K562 (cell line): ENCODE data around the gene PUDP. TPM values are rescaled to one million over a fixed set of nuclear protein-coding genes. Genes with fewer than 3 reads are reported as not detected.

Experiments used
- ATAC-seq: fragments of 200-7000 bp; cut with Tn5 transposase; 3 replicates; pipeline ENCODE4 v1.9.1; 2020; ENCODE audit warnings: moderate library complexity
- BruUV-seq: library from RNA; stranded (reverse); fragments of 400-500 nt; replicated peaks from 2 replicates; lab custom pipeline; 2021; lab: Mats Ljungman, UMichigan
- CTCF ChIA-PET: fragments of 300-600 bp; formaldehyde crosslinking; extraction: SDS; loops from one replicate; lab custom pipeline; 2021; ENCODE audit warnings: low intra/inter-chr PET ratio; lab: Yijun Ruan, JAX
- POLR2A ChIA-PET: fragments of 300-600, 350-650 bp; sonication (Branson Sonifier 250); formaldehyde crosslinking; extraction: SDS; loops from one replicate; lab custom pipeline; 2021; ENCODE audit warnings: antibody characterized with exemption, inconsistent platforms; lab: Yijun Ruan, JAX
- DNase-seq, 4 experiments: peaks; one replicate each; pipeline versions ENCODE4 v3.0.0 to v3.0.0-alpha.2; 2011 to 2018; ENCODE audit warnings: low spot score in 3 of 4, mixed read lengths in 3 of 4; ENCODE audit errors: extremely low read depth in 1 of 4
- FAIRE-seq: peaks from 2 replicates; lab custom pipeline; 2011; peaks lifted over from hg19 to GRCh38; lab: Jason Lieb, UNC
- H2AFZ ChIP-seq: 2 replicates; pipeline ENCODE4 v1.6.0; 2011; ENCODE audit warnings: low read depth, low read length, control low read depth, inconsistent platforms
- H3K27ac ChIP-seq: fragments of 200-600 bp; 3 replicates; pipeline ENCODE4 v1.8.0; 2011; ENCODE audit warnings: low read depth, mild to moderate bottlenecking, control low read depth, inconsistent platforms, low read length, moderate library complexity, mixed read lengths; ENCODE audit errors: extremely low read depth
- H3K27me3 ChIP-seq, 2 experiments: fragments of 300-600 bp in 1 of 2; 2 replicates in 1 of 2; 3 replicates in 1 of 2; pipeline versions ENCODE4 v1.6.0 to v1.8.0; 2011; ENCODE audit warnings: inconsistent platforms in 2 of 2, low read length in 2 of 2, mild to moderate bottlenecking in 1 of 2, mixed read lengths in 1 of 2, moderate library complexity in 1 of 2; ENCODE audit not compliant: control insufficient read depth in 2 of 2, insufficient read depth in 2 of 2
- H3K36me3 ChIP-seq: fragments of 300-600 bp; 3 replicates; pipeline ENCODE4 v1.8.0; 2011; ENCODE audit warnings: mild to moderate bottlenecking, low read length, inconsistent platforms; ENCODE audit not compliant: control insufficient read depth, insufficient read depth
- H3K4me1 ChIP-seq, 2 experiments: fragments of 200-600 bp in 1 of 2; replicated peaks in 1 of 2; 2 replicates in 1 of 2; 3 replicates in 1 of 2; pipeline versions ENCODE4 v1.5.1 to v1.8.0; 2011; ENCODE audit warnings: inconsistent platforms in 2 of 2, low read length in 2 of 2, mild to moderate bottlenecking in 1 of 2, mixed read lengths in 1 of 2, moderate library complexity in 1 of 2; ENCODE audit not compliant: control insufficient read depth in 2 of 2, insufficient read depth in 2 of 2
- H3K4me2 ChIP-seq: 2 replicates; pipeline ENCODE4 v1.6.1; 2011; ENCODE audit warnings: low read length, control low read depth, inconsistent platforms, mixed read lengths; ENCODE audit not compliant: insufficient read depth
- H3K4me3 ChIP-seq: fragments of 200-600 bp; sonication (generic), shearing (Covaris generic); 2 replicates; pipeline ENCODE4 v1.5.1; 2016; ENCODE audit warnings: control low read depth, inconsistent platforms
- H3K79me2 ChIP-seq: fragments of 200-600 bp; 3 replicates; pipeline ENCODE4 v1.8.0; 2011; ENCODE audit warnings: low read length, inconsistent platforms; ENCODE audit not compliant: control insufficient read depth, insufficient read depth
- H3K9ac ChIP-seq, 2 experiments: 2 replicates each; pipeline versions ENCODE4 v1.6.0 to v1.6.1; 2011; ENCODE audit warnings: low read depth in 2 of 2, low read length in 2 of 2, control low read depth in 1 of 2, inconsistent platforms in 1 of 2, mild to moderate bottlenecking in 1 of 2, mixed read lengths in 1 of 2; ENCODE audit not compliant: insufficient read depth in 1 of 2
- H3K9me1 ChIP-seq: one replicate; pipeline ENCODE4 v1.6.0; 2011; ENCODE audit warnings: inconsistent platforms, mild to moderate bottlenecking, low read length, moderate library complexity; ENCODE audit not compliant: control insufficient read depth, insufficient read depth
- H3K9me3 ChIP-seq: replicated peaks from 2 replicates; pipeline ENCODE4 v1.5.1; 2011; ENCODE audit warnings: low read depth, low read length, inconsistent platforms; ENCODE audit not compliant: control insufficient read depth, insufficient read depth
- H4K20me1 ChIP-seq: replicated peaks from 2 replicates; pipeline ENCODE4 v1.6.1; 2011; ENCODE audit warnings: low read length, inconsistent platforms, mixed read lengths; ENCODE audit not compliant: control insufficient read depth, insufficient read depth
- AFF1 ChIP-seq, 2 experiments: fragments of 450-650 bp; IDR thresholded peaks; 2 replicates each; pipeline ENCODE4 v1.6.1; 2018; ENCODE audit warnings: mild to moderate bottlenecking in 2 of 2, low read depth in 1 of 2; ENCODE audit not compliant: partially characterized antibody in 2 of 2
- ARNT ChIP-seq, 2 experiments: fragments of 450-650 bp; IDR thresholded peaks; 2 replicates each; pipeline ENCODE4 v1.6.1; 2016; ENCODE audit warnings: mild to moderate bottlenecking in 1 of 2
- CBFA2T3 ChIP-seq: fragments of 450-650 bp; IDR thresholded peaks from 2 replicates; pipeline ENCODE4 v1.6.1; 2017
- ELF2 ChIP-seq: fragments of 250-450 bp; sonication (Bioruptor Pico); IDR thresholded peaks from 2 replicates; pipeline ENCODE4 v1.5.0; 2021; ENCODE audit warnings: mild to moderate bottlenecking
- ZFP1 ChIP-seq: fragments of 450-650 bp; formaldehyde crosslinking; IDR thresholded peaks from 2 replicates; pipeline ENCODE4 v1.4.0; 2020; ENCODE audit warnings: mild to moderate bottlenecking, mixed read lengths
- ZNF354B ChIP-seq: fragments of 250-450 bp; sonication (Bioruptor Pico); IDR thresholded peaks from 2 replicates; pipeline ENCODE4 v1.4.0; 2020
- WGBS: fragments of 100-300 bp; shearing (Covaris generic); methylation state at CpG from one replicate; pipeline ENCODE4 v1.1.6; 2016; ENCODE audit warnings: low coverage, mixed read lengths; ENCODE audit not compliant: insufficient coverage; ENCODE audit errors: missing lambda C conversion rate; 5-methylcytosine and 5-hydroxymethylcytosine counted together
- in situ Hi-C: fragments of 300-500 bp; cut with MboI; formaldehyde crosslinking; loops from 4 replicates; pipeline ENCODE4 v1.15.0; 2018; ENCODE audit warnings: inconsistent platforms, mixed read lengths
- intact Hi-C: fragments of 100-400 bp; cut with micrococcal nuclease; formaldehyde crosslinking; loops from 2 replicates; pipeline ENCODE4 v1.14.2; 2022
- polyA plus RNA-seq, 8 experiments: library from polyadenylated mRNA; depleted of rRNA in 4 of 8; stranded (reverse) in 5 of 8; unstranded in 3 of 8; fragments of >200 nt; fragmentation: Nextera tagmentation in 2 of 8; fragmentation: Illumina TruSeq in 1 of 8; extraction: Ambion mirVana in 2 of 8; extraction: Trizol in 1 of 8; gene quantifications; 2 replicates each; pipeline versions ENCODE4 v1.2.1 to v1.2.3, GENCODE V29; 2011 to 2014; ENCODE audit warnings: inconsistent platforms in 1 of 8, missing spikeins in 1 of 8
- total RNA-seq, 7 experiments: library from RNA; depleted of rRNA in 6 of 7; stranded (reverse); fragments of >200 nt in 6 of 7; fragmentation: Illumina TruSeq in 2 of 7; extraction: Trizol in 2 of 7; gene quantifications; 2 replicates each; pipeline versions ENCODE4 v1.2.1 to v1.2.3, GENCODE V29; 2011 to 2021; ENCODE audit warnings: low replicate concordance in 1 of 7
- TF ChIP-seq, protein P1 (sequence below): fragments of 250-450 bp; sonication (Bioruptor Pico); IDR thresholded peaks from 2 replicates; pipeline ENCODE4 v1.4.0; 2020; ENCODE audit warnings: mild to moderate bottlenecking, moderate library complexity
- TF ChIP-seq, protein P2 (sequence below): fragments of 250-450 bp; sonication (Bioruptor Pico); IDR thresholded peaks from 2 replicates; pipeline ENCODE4 v1.4.0; 2020

Gene PUDP
- total and polyA plus RNA-seq, 9 of the 15 experiments (the other 6 are each of a cell fraction or from before 2014, with no cell fraction given) = 13.6 to 63.0 (median 29.2) TPM

- TF ChIP-seq, protein P1, sequence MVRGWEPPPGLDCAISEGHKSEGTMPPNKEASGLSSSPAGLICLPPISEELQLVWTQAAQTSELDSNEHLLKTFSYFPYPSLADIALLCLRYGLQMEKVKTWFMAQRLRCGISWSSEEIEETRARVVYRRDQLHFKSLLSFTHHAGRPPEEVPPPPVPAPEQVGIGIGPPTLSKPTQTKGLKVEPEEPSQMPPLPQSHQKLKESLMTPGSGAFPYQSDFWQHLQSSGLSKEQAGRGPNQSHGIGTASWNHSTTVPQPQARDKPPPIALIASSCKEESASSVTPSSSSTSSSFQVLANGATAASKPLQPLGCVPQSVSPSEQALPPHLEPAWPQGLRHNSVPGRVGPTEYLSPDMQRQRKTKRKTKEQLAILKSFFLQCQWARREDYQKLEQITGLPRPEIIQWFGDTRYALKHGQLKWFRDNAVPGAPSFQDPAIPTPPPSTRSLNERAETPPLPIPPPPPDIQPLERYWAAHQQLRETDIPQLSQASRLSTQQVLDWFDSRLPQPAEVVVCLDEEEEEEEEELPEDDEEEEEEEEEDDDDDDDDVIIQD = no peak
- TF ChIP-seq ZNF354B (CRISPR knock-in tag) = no peak
Measured at GRCh38 chrX:7111518-7111917, 36.4 kb downstream of the PUDP start (continued).

DNA sequence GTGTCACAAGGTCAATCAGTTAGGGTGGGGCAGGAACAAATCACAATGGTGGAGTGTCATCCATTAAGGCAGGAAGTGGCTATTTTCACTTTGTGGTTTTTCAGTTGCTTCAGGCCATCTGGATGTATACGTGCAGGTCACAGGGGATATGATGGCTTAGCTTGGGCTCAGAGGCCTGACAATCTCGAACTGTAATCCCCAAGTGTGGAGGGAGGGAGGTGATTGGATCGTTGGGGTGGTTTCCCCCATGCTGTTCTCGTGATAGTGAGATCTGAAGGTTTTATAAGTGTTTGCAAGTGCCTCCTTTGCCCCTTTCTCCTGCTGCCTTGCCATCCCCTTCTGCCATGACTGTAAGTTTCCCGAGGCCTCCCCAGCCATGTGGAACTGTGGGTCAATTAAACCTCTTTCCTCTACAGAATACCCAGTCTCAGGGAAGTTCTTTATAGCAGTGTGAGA, 37.1 kb downstream of the PUDP start:
- Histone ChIP-seq H3K79me2 (no peaks in the 10 kb centered on the region; the same call in 2 of the 3 replicates), H3K4me2 (no peak overlapping the region), H3K27ac (peak overlapping the region; percentile 48; the same call in 1 of the 3 replicates), H3K4me3 (no peak overlapping the region), H3K9me1 (no peaks in the 10 kb centered on the region), H3K36me3 (0 out of 3 replicates have a peak, but pooled peaks cover 2% of the 10 kb centered on the region), H3K27me3 (no peaks in the 10 kb centered on the region), H4K20me1 (no peaks in the 10 kb centered on the region), H3K9me3 (no peaks in the 10 kb centered on the region), H3K4me1 (no peaks in the 10 kb centered on the region; a peak in 3 of 5 replicates), H2AFZ (no peak overlapping the region), H3K9ac (no peak overlapping the region)
- BruUV-seq = no TSS peak
- ChIA-PET CTCF (no interaction called here), POLR2A (no interaction called here)
- 22% methylated on average over 4 of the region's 5 CpGs for WGBS
- in situ Hi-C loops = no loop called here
- FAIRE-seq (no peak), ATAC-seq (peak; percentile 36; the same call in 1 of the 3 replicates), DNase-seq (peak in 1 of 4 experiments; percentile 32)
- intact Hi-C loops = no loop called here
- TF ChIP-seq AFF1 (IDR thresholded peaks at IDR 0.05; ENCODE audit: low read depth in 1 of 2, partially characterized antibody in 2 of 2) = no peak
- TF ChIP-seq ELF2 (CRISPR knock-in tag) = peak; percentile 28; the same call in 1 of the 2 replicates
- peak; percentile 67 for TF ChIP-seq CBFA2T3
- TF ChIP-seq, protein P2, sequence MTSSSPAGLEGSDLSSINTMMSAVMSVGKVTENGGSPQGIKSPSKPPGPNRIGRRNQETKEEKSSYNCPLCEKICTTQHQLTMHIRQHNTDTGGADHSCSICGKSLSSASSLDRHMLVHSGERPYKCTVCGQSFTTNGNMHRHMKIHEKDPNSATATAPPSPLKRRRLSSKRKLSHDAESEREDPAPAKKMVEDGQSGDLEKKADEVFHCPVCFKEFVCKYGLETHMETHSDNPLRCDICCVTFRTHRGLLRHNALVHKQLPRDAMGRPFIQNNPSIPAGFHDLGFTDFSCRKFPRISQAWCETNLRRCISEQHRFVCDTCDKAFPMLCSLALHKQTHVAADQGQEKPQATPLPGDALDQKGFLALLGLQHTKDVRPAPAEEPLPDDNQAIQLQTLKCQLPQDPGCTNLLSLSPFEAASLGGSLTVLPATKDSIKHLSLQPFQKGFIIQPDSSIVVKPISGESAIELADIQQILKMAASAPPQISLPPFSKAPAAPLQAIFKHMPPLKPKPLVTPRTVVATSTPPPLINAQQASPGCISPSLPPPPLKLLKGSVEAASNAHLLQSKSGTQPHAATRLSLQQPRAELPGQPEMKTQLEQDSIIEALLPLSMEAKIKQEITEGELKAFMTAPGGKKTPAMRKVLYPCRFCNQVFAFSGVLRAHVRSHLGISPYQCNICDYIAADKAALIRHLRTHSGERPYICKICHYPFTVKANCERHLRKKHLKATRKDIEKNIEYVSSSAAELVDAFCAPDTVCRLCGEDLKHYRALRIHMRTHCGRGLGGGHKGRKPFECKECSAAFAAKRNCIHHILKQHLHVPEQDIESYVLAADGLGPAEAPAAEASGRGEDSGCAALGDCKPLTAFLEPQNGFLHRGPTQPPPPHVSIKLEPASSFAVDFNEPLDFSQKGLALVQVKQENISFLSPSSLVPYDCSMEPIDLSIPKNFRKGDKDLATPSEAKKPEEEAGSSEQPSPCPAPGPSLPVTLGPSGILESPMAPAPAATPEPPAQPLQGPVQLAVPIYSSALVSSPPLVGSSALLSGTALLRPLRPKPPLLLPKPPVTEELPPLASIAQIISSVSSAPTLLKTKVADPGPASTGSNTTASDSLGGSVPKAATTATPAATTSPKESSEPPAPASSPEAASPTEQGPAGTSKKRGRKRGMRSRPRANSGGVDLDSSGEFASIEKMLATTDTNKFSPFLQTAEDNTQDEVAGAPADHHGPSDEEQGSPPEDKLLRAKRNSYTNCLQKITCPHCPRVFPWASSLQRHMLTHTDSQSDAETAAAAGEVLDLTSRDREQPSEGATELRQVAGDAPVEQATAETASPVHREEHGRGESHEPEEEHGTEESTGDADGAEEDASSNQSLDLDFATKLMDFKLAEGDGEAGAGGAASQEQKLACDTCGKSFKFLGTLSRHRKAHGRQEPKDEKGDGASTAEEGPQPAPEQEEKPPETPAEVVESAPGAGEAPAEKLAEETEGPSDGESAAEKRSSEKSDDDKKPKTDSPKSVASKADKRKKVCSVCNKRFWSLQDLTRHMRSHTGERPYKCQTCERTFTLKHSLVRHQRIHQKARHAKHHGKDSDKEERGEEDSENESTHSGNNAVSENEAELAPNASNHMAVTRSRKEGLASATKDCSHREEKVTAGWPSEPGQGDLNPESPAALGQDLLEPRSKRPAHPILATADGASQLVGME (CRISPR knock-in tag) = peak; percentile 85; the same call in 1 of the 2 replicates
- no peak for TF ChIP-seq ZFP1 (CRISPR knock-in tag)
- peak; percentile 84 to 89 for TF ChIP-seq ARNT (IDR thresholded peaks at IDR 0.05)
